ENCODE data around the gene GALNT2.
A peak's percentile ranks its signal among the peaks of the same experiment; 100 is the strongest.

GALNT2 gene

GRCh38 chr1:230156536-230156935 is 89.5 kb downstream of the GALNT2 start:
- no peak overlapping the region for H3K23ac ChIP-seq (ENCODE audit: low read length)
- H4K12ac ChIP-seq (ENCODE audit: low read depth, low read length), result no peak overlapping the region
- no peaks in the 10 kb centered on the region for H3K36me3 ChIP-seq (ENCODE audit: control insufficient read depth in 1 of 2, insufficient read depth in 2 of 2, low read length in 2 of 2)
- no peak overlapping the region for H4K91ac ChIP-seq (ENCODE audit: low read depth, low read length)
- H2AK5ac ChIP-seq (ENCODE audit: low read length), result no peak overlapping the region
- H2BK5ac ChIP-seq (ENCODE audit: low read depth, low read length, poor library complexity), result no peak overlapping the region
- no peak for DNase-seq
- H4K8ac ChIP-seq (ENCODE audit: low read depth, low read length), result no peak overlapping the region
- no peak overlapping the region for H2BK120ac ChIP-seq (ENCODE audit: insufficient read depth, low read length, poor library complexity)
- no peak overlapping the region for H2BK12ac ChIP-seq (ENCODE audit: low read length)
- H3K79me2 ChIP-seq (ENCODE audit: control insufficient read depth, insufficient read depth, low read length, poor library complexity), result peaks cover 9% of the 10 kb centered on the region
- no peaks in the 10 kb centered on the region for H3K27me3 ChIP-seq (ENCODE audit: insufficient read depth, low read length)
- H3K79me1 ChIP-seq (ENCODE audit: low read length), result peaks cover 10% of the 10 kb centered on the region
- H3K18ac ChIP-seq (ENCODE audit: low read length), result no peak overlapping the region
- H2AFZ ChIP-seq (ENCODE audit: insufficient read depth, low read length, poor library complexity), result no peak overlapping the region
- H3K4me3 ChIP-seq (ENCODE audit: low read depth, low read length), result no peak overlapping the region
- peaks cover 4% of the 10 kb centered on the region for H3K9me3 ChIP-seq (ENCODE audit: insufficient read depth, low read depth, low read length)
- no peak overlapping the region for H3K4ac ChIP-seq (ENCODE audit: low read depth, low read length)
- H3K4me2 ChIP-seq (ENCODE audit: low read length), result no peak overlapping the region
- WGBS (ENCODE audit: extremely low coverage, insufficient coverage, insufficient read length), result no CpG with 5 or more reads among the region's 4 CpGs
- H3K27ac ChIP-seq (ENCODE audit: low read depth, low read length), result no peak overlapping the region
- peaks cover 3 to 12% of the 10 kb centered on the region in 2 experiments for H3K4me1 ChIP-seq (ENCODE audit: control insufficient read depth in 1 of 2, insufficient read depth in 2 of 2, low read length in 2 of 2)
- H3K9ac ChIP-seq (ENCODE audit: low read length), result no peak overlapping the region
- no peak overlapping the region for H3K14ac ChIP-seq (ENCODE audit: low read length)

- Histone ChIP-seq H2AK5ac (ENCODE audit: low read length) (no peak overlapping the region), H2BK120ac (ENCODE audit: insufficient read depth, low read length, poor library complexity) (no peak overlapping the region), H3K4me2 (ENCODE audit: low read length) (no peak overlapping the region), H3K14ac (ENCODE audit: low read length) (no peak overlapping the region), H3K79me2 (ENCODE audit: control insufficient read depth, insufficient read depth, low read length, poor library complexity) (peaks cover 9% of the 10 kb centered on the region), H2BK12ac (ENCODE audit: low read length) (no peak overlapping the region), H4K8ac (ENCODE audit: low read depth, low read length) (no peak overlapping the region), H3K9me3 (ENCODE audit: insufficient read depth, low read depth, low read length) (peaks cover 4% of the 10 kb centered on the region), H3K4ac (ENCODE audit: low read depth, low read length) (no peak overlapping the region), H3K18ac (ENCODE audit: low read length) (no peak overlapping the region), H3K27ac (ENCODE audit: low read depth, low read length) (no peak overlapping the region), H4K12ac (ENCODE audit: low read depth, low read length) (no peak overlapping the region), H2BK5ac (ENCODE audit: low read depth, low read length, poor library complexity) (no peak overlapping the region), H3K4me3 (ENCODE audit: low read depth, low read length) (no peak overlapping the region), H3K36me3 (ENCODE audit: control insufficient read depth in 1 of 2, insufficient read depth in 2 of 2, low read length in 2 of 2) (no peaks in the 10 kb centered on the region), H3K9ac (ENCODE audit: low read length) (no peak overlapping the region), H3K27me3 (ENCODE audit: insufficient read depth, low read length) (no peaks in the 10 kb centered on the region), H3K23ac (ENCODE audit: low read length) (no peak overlapping the region), H3K79me1 (ENCODE audit: low read length) (peaks cover 8% of the 10 kb centered on the region), H2AFZ (ENCODE audit: insufficient read depth, low read length, poor library complexity) (no peak overlapping the region), H4K91ac (ENCODE audit: low read depth, low read length) (no peak overlapping the region), H3K4me1 (ENCODE audit: control insufficient read depth in 1 of 2, insufficient read depth in 2 of 2, low read length in 2 of 2) (peaks cover 3 to 10% of the 10 kb centered on the region in 2 experiments)
- no CpG with 5 or more reads among the region's 12 CpGs for WGBS (ENCODE audit: extremely low coverage, insufficient coverage, insufficient read length)
- DNase-seq, result no peak
Measured at GRCh38 chr1:230157420-230158390, 90.7 kb downstream of the GALNT2 start.

GRCh38 chr1:230158415-230159291 is 91.6 kb downstream of the GALNT2 start:
- H3K4me1 ChIP-seq (ENCODE audit: control insufficient read depth in 1 of 2, insufficient read depth in 2 of 2, low read length in 2 of 2), result peaks cover 3 to 10% of the 10 kb centered on the region in 2 experiments
- H3K4ac ChIP-seq (ENCODE audit: low read depth, low read length), result no peak overlapping the region
- H3K9me3 ChIP-seq (ENCODE audit: insufficient read depth, low read depth, low read length), result peaks cover 4% of the 10 kb centered on the region
- no peak overlapping the region for H4K12ac ChIP-seq (ENCODE audit: low read depth, low read length)
- H4K91ac ChIP-seq (ENCODE audit: low read depth, low read length), result no peak overlapping the region
- H3K18ac ChIP-seq (ENCODE audit: low read length), result peak overlapping the region; percentile 25
- no peak overlapping the region for H3K14ac ChIP-seq (ENCODE audit: low read length)
- H4K8ac ChIP-seq (ENCODE audit: low read depth, low read length), result no peak overlapping the region
- no peak overlapping the region for H2BK12ac ChIP-seq (ENCODE audit: low read length)
- no CpG with 5 or more reads among the region's 12 CpGs for WGBS (ENCODE audit: extremely low coverage, insufficient coverage, insufficient read length)
- no peaks in the 10 kb centered on the region for H3K27me3 ChIP-seq (ENCODE audit: insufficient read depth, low read length)
- H2AFZ ChIP-seq (ENCODE audit: insufficient read depth, low read length, poor library complexity), result no peak overlapping the region
- H3K23ac ChIP-seq (ENCODE audit: low read length), result no peak overlapping the region
- H3K4me2 ChIP-seq (ENCODE audit: low read length), result no peak overlapping the region
- H3K79me2 ChIP-seq (ENCODE audit: control insufficient read depth, insufficient read depth, low read length, poor library complexity), result peaks cover 9% of the 10 kb centered on the region
- no peak overlapping the region for H3K27ac ChIP-seq (ENCODE audit: low read depth, low read length)
- no peak for DNase-seq
- no peaks in the 10 kb centered on the region for H3K36me3 ChIP-seq (ENCODE audit: control insufficient read depth in 1 of 2, insufficient read depth in 2 of 2, low read length in 2 of 2)
- no peak overlapping the region for H2BK120ac ChIP-seq (ENCODE audit: insufficient read depth, low read length, poor library complexity)
- peaks cover 7% of the 10 kb centered on the region for H3K79me1 ChIP-seq (ENCODE audit: low read length)
- no peak overlapping the region for H2BK5ac ChIP-seq (ENCODE audit: low read depth, low read length, poor library complexity)
- H3K9ac ChIP-seq (ENCODE audit: low read length), result no peak overlapping the region
- H2AK5ac ChIP-seq (ENCODE audit: low read length), result no peak overlapping the region
- no peak overlapping the region for H3K4me3 ChIP-seq (ENCODE audit: low read depth, low read length)

- no peak overlapping the region for H4K12ac ChIP-seq (ENCODE audit: low read depth, low read length)
- no peak overlapping the region for H4K8ac ChIP-seq (ENCODE audit: low read depth, low read length)
- no peak overlapping the region for H3K4ac ChIP-seq (ENCODE audit: low read depth, low read length)
- peaks cover 3 to 4% of the 10 kb centered on the region in 2 experiments for H3K4me1 ChIP-seq (ENCODE audit: control insufficient read depth in 1 of 2, insufficient read depth in 2 of 2, low read length in 2 of 2)
- H2BK120ac ChIP-seq (ENCODE audit: insufficient read depth, low read length, poor library complexity), result no peak overlapping the region
- H3K9me3 ChIP-seq (ENCODE audit: insufficient read depth, low read depth, low read length), result peaks cover 4% of the 10 kb centered on the region
- peaks cover 7% of the 10 kb centered on the region for H3K79me1 ChIP-seq (ENCODE audit: low read length)
- no peak overlapping the region for H3K4me3 ChIP-seq (ENCODE audit: low read depth, low read length)
- no peak for DNase-seq
- no peak overlapping the region for H2BK12ac ChIP-seq (ENCODE audit: low read length)
- peak overlapping the region; percentile 11 for H3K23ac ChIP-seq (ENCODE audit: low read length)
- no peak overlapping the region for H3K4me2 ChIP-seq (ENCODE audit: low read length)
- no peaks in the 10 kb centered on the region for H3K36me3 ChIP-seq (ENCODE audit: control insufficient read depth in 1 of 2, insufficient read depth in 2 of 2, low read length in 2 of 2)
- H3K27me3 ChIP-seq (ENCODE audit: insufficient read depth, low read length), result no peaks in the 10 kb centered on the region
- H3K79me2 ChIP-seq (ENCODE audit: control insufficient read depth, insufficient read depth, low read length, poor library complexity), result peaks cover 7% of the 10 kb centered on the region
- no peak overlapping the region for H3K14ac ChIP-seq (ENCODE audit: low read length)
- no peak overlapping the region for H3K18ac ChIP-seq (ENCODE audit: low read length)
- H2AK5ac ChIP-seq (ENCODE audit: low read length), result no peak overlapping the region
- no peak overlapping the region for H2BK5ac ChIP-seq (ENCODE audit: low read depth, low read length, poor library complexity)
- no CpG with 5 or more reads among the region's 6 CpGs for WGBS (ENCODE audit: extremely low coverage, insufficient coverage, insufficient read length)
- peak overlapping the region; percentile 43 for H2AFZ ChIP-seq (ENCODE audit: insufficient read depth, low read length, poor library complexity)
- no peak overlapping the region for H3K27ac ChIP-seq (ENCODE audit: low read depth, low read length)
- no peak overlapping the region for H4K91ac ChIP-seq (ENCODE audit: low read depth, low read length)
- no peak overlapping the region for H3K9ac ChIP-seq (ENCODE audit: low read length)
Measured at GRCh38 chr1:230159580-230159979, 92.5 kb downstream of the GALNT2 start.

Data from trophoblast cell (in vitro differentiated cells and primary cell).